Heart left ventricle (tissue), 13 donors: ENCODE measurements around the gene LRRC28.

Experiments
- POLR2A ChIP-seq, 2 donors: fragments of 450-650 bp; IDR thresholded peaks; one replicate each; pipeline ENCODE4 v1.6.1; 2017; ENCODE audit warnings: antibody characterized with exemption in 2 of 2, mild to moderate bottlenecking in 2 of 2, moderate library complexity in 2 of 2
- TF ChIP-seq, protein P1 (sequence below), 12 donors: fragments of 200-600 bp; sonication (generic) in 4 of 12; IDR thresholded peaks; one replicate each; pipeline versions ENCODE4 v1.5.0 to v1.8.0; 2018 to 2022; ENCODE audit warnings: antibody characterized with exemption in 12 of 12, mild to moderate bottlenecking in 5 of 12
- donor health status: ischemic (EF 13 %, LVEDD 7.1; RV severe dilation, severe dysfunction).
- donor health status: DM: no; HTN: yes; CAD: no.
- donor health status: DM: no; HTN: no; CAD: no.
- donor health status: ischemic (EF 25% LVEDD 6.9; RV normal size, moderate dysfunction).
- donor health status: ischemic (EF 25% LVEDD 5.7; RV mildly dilated, moderate dysfunction).
- donor health status: ischemic (EF 35%, LVEDD 5.7; RV mildly dilated, moderate dysfunction).
- donor health status: nonischemic (EF 11% LVEDD 7.7; RV severe dilation, severe dysfunction).
- donor health status: DM: yes; HTN: yes; CAD: no.
- donor health status: PGD.
- donor health status: ischemic (EF 29% LVEDD 5.4; RV normal size, mild dysfunction).
- donor health status: nonischemic (EF 23%, LVEDD 6.1; RV moderate dilation, normal function).

DNA sequence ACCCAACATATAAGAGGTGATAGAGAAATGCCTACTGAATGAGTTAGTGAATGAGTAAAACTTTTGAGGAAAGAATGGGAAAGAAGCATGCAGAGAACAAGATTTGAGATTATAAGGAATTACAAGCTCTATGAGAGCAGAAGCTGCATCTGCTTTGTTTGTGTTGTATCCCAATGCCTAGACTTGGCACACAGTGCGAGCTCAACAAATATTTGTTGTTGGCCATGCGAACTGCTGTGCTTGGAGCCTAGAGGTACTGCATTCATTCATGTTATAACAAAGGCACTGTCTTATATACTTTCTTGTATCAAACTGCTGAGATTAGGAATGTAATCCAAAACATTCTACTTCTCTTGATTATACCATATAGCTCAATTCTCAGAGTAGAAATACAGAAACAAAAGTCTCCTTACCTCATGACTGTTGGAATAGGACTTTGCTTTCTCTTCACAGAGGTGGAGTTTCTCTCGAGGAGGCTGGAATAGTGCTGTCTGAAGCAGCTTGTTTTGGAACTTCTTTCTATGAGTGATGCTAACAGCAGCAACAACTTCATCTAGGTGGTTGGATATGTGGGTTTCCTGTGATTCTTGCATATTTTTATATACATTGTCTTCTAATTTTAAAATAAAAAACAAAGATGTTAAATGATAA, 23.0 kb upstream of the LRRC28 start:
- TF ChIP-seq, protein P1, sequence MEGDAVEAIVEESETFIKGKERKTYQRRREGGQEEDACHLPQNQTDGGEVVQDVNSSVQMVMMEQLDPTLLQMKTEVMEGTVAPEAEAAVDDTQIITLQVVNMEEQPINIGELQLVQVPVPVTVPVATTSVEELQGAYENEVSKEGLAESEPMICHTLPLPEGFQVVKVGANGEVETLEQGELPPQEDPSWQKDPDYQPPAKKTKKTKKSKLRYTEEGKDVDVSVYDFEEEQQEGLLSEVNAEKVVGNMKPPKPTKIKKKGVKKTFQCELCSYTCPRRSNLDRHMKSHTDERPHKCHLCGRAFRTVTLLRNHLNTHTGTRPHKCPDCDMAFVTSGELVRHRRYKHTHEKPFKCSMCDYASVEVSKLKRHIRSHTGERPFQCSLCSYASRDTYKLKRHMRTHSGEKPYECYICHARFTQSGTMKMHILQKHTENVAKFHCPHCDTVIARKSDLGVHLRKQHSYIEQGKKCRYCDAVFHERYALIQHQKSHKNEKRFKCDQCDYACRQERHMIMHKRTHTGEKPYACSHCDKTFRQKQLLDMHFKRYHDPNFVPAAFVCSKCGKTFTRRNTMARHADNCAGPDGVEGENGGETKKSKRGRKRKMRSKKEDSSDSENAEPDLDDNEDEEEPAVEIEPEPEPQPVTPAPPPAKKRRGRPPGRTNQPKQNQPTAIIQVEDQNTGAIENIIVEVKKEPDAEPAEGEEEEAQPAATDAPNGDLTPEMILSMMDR (IDR thresholded peaks at IDR 0.05) = no peak
- no peak for TF ChIP-seq POLR2A (IDR thresholded peaks at IDR 0.05)
